HG03520 (cell line): ENCODE results near the gene FZR1.

Experiments
- ATAC-seq: cut with Tn5 transposase; IDR thresholded peaks from one replicate; pipeline ENCODE4 v1.9.1; 2021; ENCODE audit warnings: mild to moderate bottlenecking, moderate library complexity; ENCODE audit not compliant: unreplicated experiment

Gene FZR1

GRCh38 chr19:3505598-3506383, at the start of gene FZR1:
Gene FZR1 (plus strand): TSS chr19:3506311. CDS start chr19:3522990, 16,679 bp downstream.
- ATAC-seq: peak; percentile 85

GRCh38 chr19:3456925-3457527, 49.1 kb upstream of the FZR1 start:
- no peak for ATAC-seq

- no peak for ATAC-seq
Observed at GRCh38 chr19:3457528-3458228, 48.4 kb upstream of the FZR1 start.

- ATAC-seq: no peak
Observed at GRCh38 chr19:3458229-3459088, 47.7 kb upstream of the FZR1 start.

GRCh38 chr19:3459089-3459881, 46.8 kb upstream of the FZR1 start:
- no peak for ATAC-seq

- no peak for ATAC-seq
Observed at GRCh38 chr19:3459965-3460582, 46.0 kb upstream of the FZR1 start.

- ATAC-seq: no peak
Observed at GRCh38 chr19:3462991-3463713, 43.0 kb upstream of the FZR1 start.

- no peak for ATAC-seq
Observed at GRCh38 chr19:3463714-3464586, 42.2 kb upstream of the FZR1 start.

- ATAC-seq: no peak
Observed at GRCh38 chr19:3464587-3465235, 41.4 kb upstream of the FZR1 start.

GRCh38 chr19:3465552-3465951, 40.6 kb upstream of the FZR1 start:
- no peak for ATAC-seq

- ATAC-seq: no peak
Observed at GRCh38 chr19:3466635-3467034, 39.5 kb upstream of the FZR1 start.

GRCh38 chr19:3467437-3468198, 38.5 kb upstream of the FZR1 start:
- no peak for ATAC-seq

- no peak for ATAC-seq
Observed at GRCh38 chr19:3468211-3468610, 37.9 kb upstream of the FZR1 start.

GRCh38 chr19:3469638-3470499, 36.2 kb upstream of the FZR1 start:
- ATAC-seq: no peak

- no peak for ATAC-seq
Observed at GRCh38 chr19:3470500-3471128, 35.5 kb upstream of the FZR1 start.
